Effector memory CD8-positive, alpha-beta T cell (primary cell): Measurements from ENCODE around the gene RARA.
"Not testable (repeated sequence)": the region's sequence is repeated elsewhere in the genome, so short reads cannot be mapped to it uniquely, and the experiment has no call there.

Experiments used
- ATAC-seq: fragments of 150-1000 bp; cut with Tn5 transposase; replicated peaks from 2 replicates; pipeline ENCODE4 v1.10.0; 2021; ENCODE audit warnings: mild to moderate bottlenecking, moderate library complexity
- DNase-seq, 3 experiments: peaks; one replicate each; pipeline ENCODE4 v3.0.0; 2021
- H3K27ac Mint-ChIP-seq, 2 donors: one replicate each; pipeline ENCODE4 v1.8.0; 2022; ENCODE audit warnings: mild to moderate bottlenecking in 2 of 2, mixed read lengths in 2 of 2, moderate library complexity in 2 of 2
- H3K27me3 Mint-ChIP-seq, 2 donors: one replicate each; pipeline ENCODE4 v1.8.0; 2022; ENCODE audit warnings: mixed read lengths in 2 of 2
- H3K36me3 Mint-ChIP-seq: one replicate; pipeline ENCODE4 v1.8.0; 2022; ENCODE audit warnings: mild to moderate bottlenecking, moderate library complexity, mixed read lengths; ENCODE audit not compliant: insufficient read depth
- H3K4me1 Mint-ChIP-seq, 2 donors: one replicate each; pipeline ENCODE4 v1.8.0; 2022; ENCODE audit warnings: low read depth in 2 of 2, mixed read lengths in 2 of 2
- H3K4me3 Mint-ChIP-seq, 2 donors: one replicate each; pipeline ENCODE4 v1.8.0; 2022; ENCODE audit warnings: mild to moderate bottlenecking in 2 of 2, mixed read lengths in 2 of 2, moderate library complexity in 2 of 2
- H3K9me3 Mint-ChIP-seq, 2 donors: one replicate each; pipeline ENCODE4 v1.8.0; 2022; ENCODE audit warnings: mixed read lengths in 2 of 2

The RARA gene

DNA sequence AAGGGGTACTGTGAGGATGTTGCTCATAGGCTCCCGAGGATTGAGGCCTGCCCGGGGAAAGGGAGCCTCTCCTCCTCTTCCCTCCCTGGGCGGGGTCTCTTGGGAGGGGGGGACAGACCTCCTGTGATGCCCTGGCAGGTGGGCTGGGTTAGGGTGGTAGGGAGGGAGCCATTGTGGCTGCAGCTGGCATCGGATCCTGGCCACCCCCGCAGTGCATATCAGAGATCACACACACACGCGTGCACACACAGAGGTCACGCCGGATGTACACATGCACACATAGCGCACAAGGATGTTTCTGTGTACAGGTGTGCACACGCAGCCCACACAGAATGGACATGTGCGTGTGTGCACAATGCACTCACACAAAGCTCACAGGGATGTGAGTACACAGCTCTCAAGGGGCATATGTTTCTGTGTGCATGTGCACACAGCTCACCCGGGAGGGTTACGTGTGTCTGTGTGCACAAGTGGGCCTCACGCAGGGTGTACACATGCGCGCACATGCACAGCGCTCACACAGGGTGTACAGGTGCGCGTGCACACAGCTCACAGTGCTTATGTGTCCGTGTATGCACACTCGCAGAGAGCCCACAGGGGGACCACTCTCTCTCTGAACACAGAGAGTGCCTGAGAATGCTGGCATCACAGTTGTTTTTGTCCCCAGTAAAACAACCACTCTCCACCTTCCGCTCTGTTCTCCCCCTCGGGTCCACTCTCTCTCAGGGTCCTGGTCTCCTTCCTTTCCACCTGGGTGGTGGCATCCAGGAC is 53.1 kb downstream of the RARA start:
- Mint-ChIP-seq H3K36me3 (peaks cover 17% of the 10 kb centered on the region), H3K4me1 (peaks cover 12 to 13% of the 10 kb centered on the region in 2 donors), H3K27me3 (peaks cover 15 to 32% of the 10 kb centered on the region in 2 donors), H3K9me3 (no peaks in the 10 kb centered on the region), H3K4me3 (peak overlapping the region; percentile 7 to 50), H3K27ac (peak overlapping the region in 1 of 2 donors; percentile 62)
- ATAC-seq: no peak
- no peak for DNase-seq

DNA sequence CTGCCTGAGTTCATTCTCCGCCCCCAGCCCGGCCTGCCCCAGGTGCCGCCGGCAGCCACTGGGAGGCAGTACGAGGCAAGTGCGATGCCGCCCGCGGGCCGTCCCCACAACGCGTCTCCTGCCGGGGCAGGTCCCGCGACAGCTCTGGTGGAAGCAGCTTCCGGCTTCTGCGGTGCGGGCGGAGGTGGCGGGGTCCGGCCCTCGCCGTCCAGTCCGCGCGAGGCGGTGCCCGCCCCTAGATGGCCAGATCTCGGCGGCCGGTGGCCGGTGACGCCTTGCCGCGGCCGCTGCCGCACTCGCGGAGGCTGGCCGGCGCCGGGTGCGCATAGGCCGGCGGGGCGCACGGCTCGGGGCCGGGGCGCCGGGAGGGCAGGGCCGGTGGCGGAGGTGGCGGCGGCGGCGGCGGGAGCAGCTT is 53.7 kb downstream of the RARA start:
- peaks cover 15 to 32% of the 10 kb centered on the region in 2 donors for H3K27me3 Mint-ChIP-seq
- peak overlapping the region; percentile 70 to 71 for H3K4me3 Mint-ChIP-seq
- H3K9me3 Mint-ChIP-seq: no peaks in the 10 kb centered on the region
- peak overlapping the region in 1 of 2 donors; percentile 62 for H3K27ac Mint-ChIP-seq
- peaks cover 11 to 12% of the 10 kb centered on the region in 2 donors for H3K4me1 Mint-ChIP-seq
- H3K36me3 Mint-ChIP-seq: peaks cover 11% of the 10 kb centered on the region
- DNase-seq (peak; percentile 64 to 75 (median 66)), ATAC-seq (peak; percentile 81)

DNA sequence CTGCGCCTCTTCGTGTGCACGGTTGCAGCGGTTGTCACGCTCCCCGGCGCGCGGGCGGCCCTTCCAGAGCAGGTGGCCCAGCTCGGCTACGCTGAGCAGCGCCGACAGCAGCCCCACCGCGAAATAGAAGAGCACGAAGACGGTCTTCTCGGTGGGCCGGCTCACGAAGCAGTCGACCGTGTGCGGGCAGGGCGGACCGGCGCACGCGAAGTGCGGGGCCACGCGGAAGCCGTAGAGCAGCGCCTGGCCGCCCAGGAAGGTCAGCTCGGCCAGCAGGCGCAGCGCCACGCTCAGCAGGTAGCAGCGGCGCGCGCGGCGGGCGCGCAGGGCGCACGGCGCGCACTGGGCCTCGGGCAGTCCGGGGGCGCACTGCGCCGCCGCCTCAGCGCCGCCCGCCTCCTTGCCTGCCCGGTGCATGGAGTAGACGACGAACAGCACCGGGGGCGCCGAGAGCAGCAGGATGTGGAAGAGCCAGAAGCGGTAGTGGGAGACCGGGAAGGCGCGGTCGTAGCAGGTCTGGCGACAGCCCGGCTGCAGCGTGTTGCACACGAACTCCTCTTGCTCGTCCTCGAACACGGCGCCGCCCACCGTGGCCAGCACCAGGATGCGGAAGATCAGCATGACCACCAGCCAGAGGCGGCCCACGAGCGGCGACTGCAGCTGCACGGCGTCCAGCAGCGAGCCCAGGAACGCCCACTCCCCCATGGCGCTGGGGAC is 54.3 kb downstream of the RARA start:
- DNase-seq: no peak
- H3K27me3 Mint-ChIP-seq: peaks cover 15 to 32% of the 10 kb centered on the region in 2 donors
- H3K4me3 Mint-ChIP-seq: peak overlapping the region; percentile 70 to 71
- H3K27ac Mint-ChIP-seq: no peak overlapping the region
- peak; percentile 52 for ATAC-seq
- no peaks in the 10 kb centered on the region for H3K9me3 Mint-ChIP-seq
- H3K36me3 Mint-ChIP-seq: peaks cover 5% of the 10 kb centered on the region
- peaks cover 9% of the 10 kb centered on the region in 2 donors for H3K4me1 Mint-ChIP-seq

DNA sequence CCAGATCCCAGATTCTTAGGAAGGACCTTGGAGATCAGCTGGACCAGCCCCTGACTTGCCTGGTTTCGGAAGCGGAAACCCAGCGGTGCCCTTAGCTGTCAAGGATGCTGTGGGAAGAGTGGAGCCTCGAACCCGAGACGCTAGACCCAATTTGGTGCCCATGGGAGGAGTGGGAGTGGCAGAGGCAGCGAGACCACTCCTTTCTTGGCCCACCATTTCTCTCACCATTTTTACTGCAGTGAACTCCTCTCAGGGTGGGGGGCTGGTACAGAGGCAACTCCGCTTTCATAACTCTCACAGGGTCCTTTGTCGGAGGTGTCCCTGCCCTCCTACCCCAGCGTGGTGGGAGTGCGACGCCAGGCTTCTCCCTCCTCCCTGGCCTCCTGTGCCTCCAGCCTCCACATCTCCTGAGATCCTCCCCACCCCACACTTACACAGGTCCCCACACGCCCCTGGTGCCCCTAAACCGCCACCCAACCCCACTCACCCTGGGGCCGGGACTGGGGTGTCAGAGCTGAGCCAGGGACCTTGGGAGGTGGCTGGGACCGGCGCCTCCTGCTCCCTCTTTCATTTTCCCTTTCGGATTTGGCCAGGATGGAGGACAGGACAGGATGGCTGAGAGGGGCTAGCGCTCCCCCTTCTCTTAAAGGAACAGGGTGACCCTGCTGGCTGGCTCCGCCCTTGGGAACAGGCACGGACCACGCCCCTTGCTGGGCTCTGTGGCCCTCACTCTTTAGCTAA is 55.3 kb downstream of the RARA start, which contains the start of gene GJD3:
GJD3 (minus strand) TSS at position 617 of the 741 bp plus-strand sequence. CDS start 922 bp downstream, outside the sequence.
- Mint-ChIP-seq H3K36me3 (no peaks in the 10 kb centered on the region), H3K27ac (no peak within 1 kb of the TSS)

DNA sequence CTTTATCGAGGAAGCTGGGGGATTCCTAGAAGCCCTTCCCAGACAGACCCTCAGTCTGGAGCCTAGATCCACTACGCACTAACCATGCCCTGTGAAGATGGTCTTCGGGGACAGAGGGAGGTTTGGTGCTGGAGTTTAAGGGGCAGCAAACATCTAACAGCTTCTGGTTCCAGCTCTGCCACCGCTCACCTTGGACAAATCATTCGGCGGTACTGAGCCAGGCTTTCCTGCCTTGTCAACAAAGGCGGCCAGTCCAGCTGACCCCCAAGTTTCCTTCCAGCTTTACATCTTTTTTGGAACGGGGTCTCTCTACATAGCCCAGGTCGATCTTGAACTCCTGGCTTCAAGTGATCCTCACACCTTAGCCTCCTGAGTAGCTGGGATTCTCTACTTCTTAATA is 55.9 kb downstream of the RARA start:
- Mint-ChIP-seq H3K27ac (no peak overlapping the region), H3K9me3 (no peaks in the 10 kb centered on the region), H3K27me3 (peaks cover 15 to 29% of the 10 kb centered on the region in 2 donors), H3K4me3 (peak overlapping the region; percentile 29 to 70), H3K36me3 (no peaks in the 10 kb centered on the region), H3K4me1 (peaks cover 4 to 5% of the 10 kb centered on the region in 2 donors)
- DNase-seq: no peak
- ATAC-seq: no peak

More for the DNA sequence above, 55.3 kb downstream of the RARA start, which contains the start of gene GJD3:
- Mint-ChIP-seq H3K4me3 (peak within 1 kb of the TSS; percentile 70 to 71), H3K27me3 (peaks cover 15 to 32% of the 10 kb centered on the region in 2 donors), H3K9me3 (no peaks in the 10 kb centered on the region), H3K4me1 (peaks cover 4 to 5% of the 10 kb centered on the region in 2 donors)
- ATAC-seq (no peak), DNase-seq (no peak)

DNA sequence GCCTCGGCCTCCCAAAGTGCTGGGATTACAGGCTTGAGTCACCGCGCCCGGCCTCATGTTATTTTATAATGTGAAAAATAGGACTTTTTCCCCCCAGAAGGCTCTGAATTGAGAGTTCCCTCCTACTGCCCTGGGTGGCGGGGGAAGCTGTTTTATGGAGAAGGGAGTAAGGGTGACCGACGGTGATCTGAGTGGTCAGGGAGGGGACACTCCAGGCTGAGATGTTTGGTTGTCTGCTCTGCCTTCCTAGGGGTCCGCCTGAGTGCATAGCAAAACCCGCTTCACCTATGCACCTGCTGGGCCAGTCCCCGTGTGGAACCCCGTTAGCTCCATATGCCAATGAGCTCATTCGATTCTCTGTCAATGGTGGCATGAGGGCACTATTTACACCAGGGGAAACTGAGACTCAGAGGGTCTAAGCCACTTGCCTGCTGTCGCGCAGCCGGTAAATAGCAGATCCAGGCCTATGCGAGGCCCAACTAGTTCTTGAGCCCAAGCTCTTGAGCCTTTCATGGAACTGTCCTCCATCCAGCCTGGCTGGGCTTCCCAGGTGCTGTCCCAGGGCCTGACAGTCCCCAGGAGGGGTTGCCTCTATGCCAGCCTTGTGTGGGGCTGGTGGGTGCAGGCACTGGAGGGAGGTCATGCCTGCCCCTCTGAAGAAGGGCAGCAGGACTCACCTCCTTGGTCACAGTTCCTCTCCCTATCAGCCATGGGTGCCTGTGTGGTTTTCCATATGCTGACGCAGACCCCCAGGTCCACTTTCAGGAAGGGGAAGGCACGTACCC is 57.3 kb downstream of the RARA start:
- Mint-ChIP-seq H3K9me3 (no peaks in the 10 kb centered on the region), H3K4me1 (peaks cover 7% of the 10 kb centered on the region in 2 donors), H3K36me3 (peaks cover 3% of the 10 kb centered on the region), H3K27me3 (peaks cover 9 to 15% of the 10 kb centered on the region in 2 donors), H3K27ac (no peak overlapping the region), H3K4me3 (no peak overlapping the region)
- DNase-seq: no peak
- no peak for ATAC-seq

DNA sequence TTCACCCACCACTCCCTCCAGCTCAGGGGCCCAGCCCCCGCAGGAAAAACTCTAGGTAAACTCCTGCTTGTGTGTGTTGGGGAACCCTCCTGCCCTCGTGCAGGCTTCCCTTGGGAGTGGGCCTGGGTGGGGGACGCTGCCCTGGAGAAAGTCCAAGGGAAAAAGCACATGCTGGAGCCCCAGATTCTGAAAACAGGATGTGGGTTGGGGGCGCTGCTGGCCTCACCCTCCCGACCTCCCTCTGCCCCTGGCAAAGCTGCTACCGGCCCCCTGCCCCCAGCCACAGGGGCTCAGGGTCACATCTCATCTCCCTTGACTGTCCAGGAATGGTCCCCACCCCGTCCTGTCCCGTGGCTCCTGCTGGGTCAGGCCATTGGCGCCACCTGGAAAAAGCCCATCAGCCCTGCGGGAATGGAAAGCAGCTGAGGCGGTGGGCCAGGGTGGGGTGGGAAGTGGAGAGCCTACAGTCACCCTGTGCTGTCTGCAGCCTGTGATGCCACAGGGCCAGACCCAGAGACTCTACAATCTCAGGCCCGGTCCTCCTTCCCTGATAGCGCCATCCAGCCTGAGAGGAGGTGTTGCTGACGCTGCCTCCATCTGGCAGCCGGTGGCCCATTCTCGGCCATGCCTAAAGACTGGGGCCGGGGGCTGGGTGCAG is 58.0 kb downstream of the RARA start:
- H3K4me3 Mint-ChIP-seq: no peak overlapping the region
- H3K27ac Mint-ChIP-seq: no peak overlapping the region
- no peak for ATAC-seq
- peaks cover 6 to 9% of the 10 kb centered on the region in 2 donors for H3K27me3 Mint-ChIP-seq
- peaks cover 11% of the 10 kb centered on the region in 2 donors for H3K4me1 Mint-ChIP-seq
- H3K9me3 Mint-ChIP-seq: no peaks in the 10 kb centered on the region
- DNase-seq: no peak
- H3K36me3 Mint-ChIP-seq: peaks cover 5% of the 10 kb centered on the region

DNA sequence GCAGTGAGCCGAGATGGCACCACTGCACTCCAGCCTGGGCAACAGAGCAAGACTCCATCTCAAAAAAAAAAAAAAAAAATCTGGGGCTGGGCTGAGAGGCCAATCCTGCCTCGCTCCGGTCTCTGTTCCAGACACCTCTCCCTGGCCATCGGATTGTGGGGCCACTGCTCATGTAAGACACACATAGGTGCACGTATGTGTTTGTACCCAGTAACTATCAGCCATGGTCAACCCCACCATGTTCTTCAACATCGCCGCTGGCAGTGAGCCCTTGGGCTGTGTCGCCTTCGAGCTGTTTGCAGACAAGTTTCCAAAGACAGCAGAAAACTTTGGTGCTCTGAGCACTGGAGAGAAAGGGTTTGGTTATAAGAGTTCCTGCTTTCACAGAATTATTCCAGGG is 58.7 kb downstream of the RARA start:
- H3K36me3 Mint-ChIP-seq: not testable (repeated sequence)

DNA sequence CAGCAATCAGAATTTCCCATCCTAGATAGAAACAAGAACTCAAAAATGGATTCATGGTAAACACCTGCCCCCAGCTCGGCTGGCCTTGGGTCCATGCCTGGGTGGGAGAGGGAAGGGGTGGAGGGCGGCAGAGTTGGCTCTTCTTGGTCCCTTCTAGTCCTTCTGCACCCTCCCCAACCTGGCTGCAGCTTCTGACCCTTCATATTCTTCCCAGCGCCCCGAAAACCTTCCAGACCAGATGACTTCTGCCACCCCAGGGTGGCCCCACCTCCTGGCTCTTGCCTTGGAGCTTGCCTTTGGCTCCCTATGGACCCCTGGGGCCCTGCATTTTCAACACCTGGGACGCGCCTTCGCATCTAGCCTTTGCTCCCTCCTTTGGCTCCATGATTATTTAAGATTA is 60.9 kb downstream of the RARA start:
- no peak overlapping the region for H3K4me3 Mint-ChIP-seq
- H3K9me3 Mint-ChIP-seq: no peaks in the 10 kb centered on the region
- H3K27me3 Mint-ChIP-seq: no peaks in the 10 kb centered on the region
- H3K4me1 Mint-ChIP-seq: peaks cover 7% of the 10 kb centered on the region in 2 donors
- ATAC-seq: no peak
- no peak for DNase-seq
- H3K36me3 Mint-ChIP-seq: peaks cover 5% of the 10 kb centered on the region
- no peak overlapping the region for H3K27ac Mint-ChIP-seq

More for the DNA sequence above, 58.7 kb downstream of the RARA start:
- H3K4me1 Mint-ChIP-seq, H3K9me3 Mint-ChIP-seq, H3K27ac Mint-ChIP-seq, ATAC-seq, H3K4me3 Mint-ChIP-seq, H3K27me3 Mint-ChIP-seq, DNase-seq: not testable (repeated sequence)

DNA sequence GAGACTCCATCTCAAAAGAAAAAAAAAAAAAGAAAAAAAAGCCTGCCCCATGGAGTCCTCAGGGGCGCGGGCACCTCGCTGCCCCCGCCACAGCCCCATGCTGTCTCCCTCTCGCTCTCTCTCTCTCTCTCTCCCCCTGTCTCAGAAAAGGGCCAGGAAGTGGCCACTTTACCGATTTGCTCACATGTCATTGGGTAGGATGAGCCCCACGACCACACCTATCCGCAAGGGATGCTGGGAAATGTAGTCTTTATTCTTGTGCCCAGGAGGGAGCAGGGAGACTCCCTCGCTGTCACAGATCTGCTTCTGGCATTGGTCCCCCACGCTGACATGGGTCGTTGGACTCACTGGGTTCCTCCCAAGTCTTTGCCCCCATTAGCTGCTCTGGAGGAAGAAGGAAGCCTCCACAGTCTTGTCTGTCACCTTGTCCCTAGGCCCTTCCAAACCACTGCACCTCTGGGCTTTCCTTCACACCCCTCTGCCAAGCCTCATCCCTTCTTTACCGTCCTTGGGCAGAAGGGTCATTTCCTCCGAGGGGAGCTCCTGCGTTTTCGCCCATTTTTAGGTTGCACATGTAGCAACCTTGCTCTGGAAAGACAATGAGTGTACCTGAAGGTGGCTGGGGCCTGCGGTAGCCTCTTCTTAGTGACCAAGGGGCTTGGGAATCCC is 62.4 kb downstream of the RARA start:
- Mint-ChIP-seq H3K9me3 (no peaks in the 10 kb centered on the region), H3K4me1 (peaks cover 6 to 7% of the 10 kb centered on the region in 2 donors), H3K27me3 (no peaks in the 10 kb centered on the region), H3K36me3 (peaks cover 5% of the 10 kb centered on the region), H3K4me3 (no peak overlapping the region), H3K27ac (no peak overlapping the region)
- DNase-seq: no peak
- peak; percentile 93 for ATAC-seq

DNA sequence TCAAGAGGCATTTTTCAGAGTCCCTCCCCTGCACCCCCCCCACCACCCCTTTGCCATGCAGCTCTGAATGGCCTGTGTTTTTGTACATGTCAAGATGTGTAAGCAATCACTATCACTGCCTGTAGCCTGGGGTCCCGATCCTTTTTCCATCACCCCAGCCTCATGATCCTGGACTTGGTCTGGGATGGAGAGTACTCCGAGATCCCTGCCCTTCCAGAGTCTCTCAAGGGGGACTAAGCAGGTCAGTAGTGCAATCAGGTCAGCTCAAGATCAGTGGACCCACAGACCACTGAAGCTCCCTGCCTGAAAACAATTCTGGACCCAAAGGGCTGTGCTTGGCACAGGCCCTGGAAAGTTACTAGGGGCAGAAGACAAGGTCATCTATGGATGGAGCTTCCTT is 63.1 kb downstream of the RARA start:
- peaks cover 0 to 6% of the 10 kb centered on the region in 2 donors for H3K27me3 Mint-ChIP-seq
- peaks cover 7 to 8% of the 10 kb centered on the region in 2 donors for H3K4me1 Mint-ChIP-seq
- H3K36me3 Mint-ChIP-seq: peaks cover 5% of the 10 kb centered on the region
- DNase-seq: no peak
- ATAC-seq: no peak
- H3K4me3 Mint-ChIP-seq: no peak overlapping the region
- H3K27ac Mint-ChIP-seq: no peak overlapping the region
- H3K9me3 Mint-ChIP-seq: no peaks in the 10 kb centered on the region

DNA sequence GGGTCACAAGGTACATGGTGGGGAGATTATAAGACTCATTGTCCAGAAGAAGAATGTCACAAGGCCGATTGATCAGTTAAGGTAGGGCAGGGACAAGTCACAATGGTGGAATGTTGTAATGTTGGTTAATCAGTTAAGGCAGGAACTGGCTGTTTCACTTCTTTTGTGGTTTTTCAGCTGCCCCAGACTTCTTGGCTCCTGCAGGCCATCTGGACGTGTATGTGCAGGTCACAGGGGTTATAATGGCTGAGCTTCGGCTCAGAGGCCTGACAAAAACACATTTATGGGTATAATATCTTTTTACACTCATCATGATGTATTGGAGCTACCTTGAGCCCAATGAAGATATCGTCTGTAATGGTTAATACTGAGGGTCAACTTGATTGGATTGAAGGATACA is 63.7 kb downstream of the RARA start:
- not testable (repeated sequence) for H3K4me1 Mint-ChIP-seq, H3K27ac Mint-ChIP-seq, DNase-seq, H3K9me3 Mint-ChIP-seq, H3K27me3 Mint-ChIP-seq, ATAC-seq, H3K36me3 Mint-ChIP-seq, H3K4me3 Mint-ChIP-seq
